ENCODE measurements around the gene TAF11L5. TPM values are rescaled to one million over a fixed set of nuclear protein-coding genes. Genes with fewer than 3 reads are reported as not detected.
"Not testable (repeated sequence)": the region's sequence is repeated elsewhere in the genome, so short reads cannot be mapped to it uniquely, and the experiment has no call there.

Gene TAF11L5
- total RNA-seq = not detected in 2 replicates

- DNase-seq (ENCODE audit: low read depth, low spot score) = not testable (repeated sequence)
These were observed at the start of gene TAF11L5 for GRCh38 chr5:17524935-17525334. TAF11L5 (plus strand) TSS chr5:17525235.

GRCh38 chr5:17477043-17477442 is 48.0 kb upstream of the TAF11L5 start:
- no peak for DNase-seq (ENCODE audit: low read depth, low spot score)

GRCh38 chr5:17477573-17478265 is 47.3 kb upstream of the TAF11L5 start:
- no peak for DNase-seq (ENCODE audit: low read depth, low spot score)

GRCh38 chr5:17481378-17481777 is 43.7 kb upstream of the TAF11L5 start:
- DNase-seq (ENCODE audit: low read depth, low spot score) = no peak

- no peak for DNase-seq (ENCODE audit: low read depth, low spot score)
These were observed 42.2 kb upstream of the TAF11L5 start for GRCh38 chr5:17482790-17483189.

GRCh38 chr5:17486464-17487173 is 38.4 kb upstream of the TAF11L5 start:
- DNase-seq (ENCODE audit: low read depth, low spot score) = not testable (repeated sequence)

DNA sequence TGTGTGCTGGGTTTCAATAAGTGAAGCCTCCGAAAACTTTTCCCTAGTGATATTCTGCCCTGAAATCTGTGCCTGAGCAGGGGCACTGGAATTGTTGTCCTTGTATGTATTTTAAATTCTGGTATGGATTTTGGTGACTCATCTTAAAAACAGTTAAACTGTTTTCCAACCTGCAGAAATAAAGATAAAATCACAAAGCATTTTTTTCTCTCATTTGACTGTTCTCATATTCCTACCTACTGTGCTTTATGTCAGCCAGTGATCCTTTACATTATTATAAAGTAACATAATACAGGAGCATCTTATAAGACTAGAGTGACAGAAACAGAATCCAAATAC is 37.9 kb upstream of the TAF11L5 start:
- no peak for DNase-seq (ENCODE audit: low read depth, low spot score)

- DNase-seq (ENCODE audit: low read depth, low spot score) = not testable (repeated sequence)
These were observed 33.8 kb upstream of the TAF11L5 start for GRCh38 chr5:17491257-17491656.

DNA sequence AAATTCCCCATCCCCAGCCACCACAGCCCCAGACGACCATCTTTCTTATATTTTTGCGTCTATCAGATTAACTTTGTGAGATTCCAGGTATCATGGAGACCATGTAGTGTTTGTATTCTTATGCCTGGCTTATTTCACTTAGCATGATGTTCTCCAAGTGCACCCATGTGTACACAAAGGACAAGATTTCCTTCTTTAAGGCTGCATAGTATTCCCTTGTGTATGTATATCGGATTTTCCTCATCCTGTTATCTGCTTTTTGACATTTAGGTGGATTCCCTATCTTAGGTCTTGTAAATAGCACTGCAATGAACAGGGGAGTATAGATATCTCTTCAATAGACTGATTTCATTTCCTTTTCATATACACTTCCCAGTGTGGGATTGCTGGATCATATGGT is 32.3 kb upstream of the TAF11L5 start:
- no peak for DNase-seq (ENCODE audit: low read depth, low spot score)

DNA sequence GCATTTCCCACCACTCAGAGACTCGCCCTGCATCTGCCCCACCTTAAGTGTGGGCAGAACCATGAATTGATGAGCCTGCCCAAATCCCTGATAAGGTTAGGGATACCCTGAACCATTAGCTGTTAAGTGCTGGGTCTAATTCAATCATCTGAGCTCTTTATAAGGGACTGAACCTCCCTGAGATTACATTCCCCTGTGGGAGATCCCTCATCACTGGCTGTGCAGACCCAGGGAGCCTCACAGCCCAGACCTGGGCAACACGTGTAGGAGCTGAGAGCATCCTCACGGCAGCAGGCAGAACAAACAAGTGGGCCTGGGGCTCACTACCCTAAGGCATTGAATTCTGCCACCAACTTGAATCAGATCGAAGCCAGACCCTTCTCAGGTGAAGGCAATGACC is 27.6 kb upstream of the TAF11L5 start:
- DNase-seq (ENCODE audit: low read depth, low spot score) = no peak

DNA sequence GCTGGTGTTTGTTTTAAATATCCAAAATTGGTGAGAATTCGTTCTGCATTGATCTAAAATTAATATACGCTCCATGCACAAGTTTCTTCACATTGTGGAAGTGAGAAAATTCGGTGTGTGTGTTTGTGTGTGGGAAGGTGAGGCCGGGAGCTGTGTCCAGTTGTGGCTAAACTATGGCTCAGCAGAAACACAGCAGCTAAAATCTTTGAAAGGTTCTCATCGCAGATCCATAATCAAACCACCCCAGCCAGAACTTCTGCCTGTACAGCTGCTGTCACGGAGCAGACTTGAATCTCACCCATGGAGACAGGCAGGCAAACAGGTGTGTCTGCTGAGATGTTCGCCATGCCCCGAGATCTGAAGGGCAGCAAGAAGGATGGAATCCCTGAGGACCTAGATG is 27.1 kb upstream of the TAF11L5 start, which contains the start of gene TAF11L2:
Gene TAF11L2, plus strand, starts transcription at position 301 of the 400 bp plus-strand sequence.
- DNase-seq (ENCODE audit: low read depth, low spot score) = not testable (repeated sequence)

DNA sequence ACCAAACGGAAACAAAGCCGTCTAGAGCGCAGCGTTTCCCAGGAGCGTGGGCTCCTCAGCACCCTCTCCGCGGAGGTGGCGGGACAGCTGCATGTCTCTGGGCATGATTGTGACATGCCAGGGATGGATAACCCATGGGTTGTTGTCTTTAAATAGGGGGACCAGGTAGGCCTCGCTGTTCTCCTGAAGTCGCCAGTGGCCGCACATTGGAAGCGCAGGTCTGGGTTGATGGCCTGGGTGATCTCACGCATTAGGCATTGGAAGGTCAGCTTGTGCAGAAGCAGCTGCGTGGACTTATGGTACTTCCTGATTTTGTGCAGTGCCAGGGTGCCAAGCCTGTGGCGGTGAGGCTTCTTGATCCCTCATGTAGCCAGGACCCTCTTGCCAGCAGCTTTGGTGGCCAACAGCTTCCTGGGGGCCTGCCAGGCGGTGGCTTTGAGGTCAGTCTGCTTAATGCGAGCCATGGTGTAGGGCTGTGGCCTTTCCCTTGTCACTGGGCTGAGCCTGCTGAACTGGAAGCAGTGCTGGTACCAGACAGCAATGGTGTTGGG is 13.2 kb upstream of the TAF11L5 start:
- no peak for DNase-seq (ENCODE audit: low read depth, low spot score)

DNA sequence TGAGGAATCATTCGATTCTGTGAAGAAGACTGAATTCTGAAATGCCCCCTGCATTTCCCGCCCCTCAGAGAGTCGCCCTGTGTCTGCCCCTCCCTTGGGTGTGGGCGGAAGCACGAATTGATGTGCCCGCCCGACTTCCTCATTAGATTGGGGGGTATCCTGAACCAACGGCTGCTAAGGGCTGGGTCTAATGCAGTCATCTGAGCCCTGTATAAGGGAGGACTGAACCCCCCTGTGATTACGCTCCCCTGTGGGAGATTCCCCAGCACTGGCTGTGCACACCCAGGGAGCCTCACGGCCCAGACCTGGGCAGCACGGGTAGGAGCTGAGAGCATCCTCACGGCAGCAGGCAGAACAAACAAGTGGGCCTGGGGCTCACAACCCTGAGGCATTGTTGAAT is 7.5 kb upstream of the TAF11L5 start:
- DNase-seq (ENCODE audit: low read depth, low spot score) = not testable (repeated sequence)

- DNase-seq (ENCODE audit: low read depth, low spot score) = not testable (repeated sequence)
These were observed 7.0 kb upstream of the TAF11L5 start, which contains the start of gene TAF11L3 for GRCh38 chr5:17518067-17518466. TAF11L3 (plus strand) TSS chr5:17518367.

DNA sequence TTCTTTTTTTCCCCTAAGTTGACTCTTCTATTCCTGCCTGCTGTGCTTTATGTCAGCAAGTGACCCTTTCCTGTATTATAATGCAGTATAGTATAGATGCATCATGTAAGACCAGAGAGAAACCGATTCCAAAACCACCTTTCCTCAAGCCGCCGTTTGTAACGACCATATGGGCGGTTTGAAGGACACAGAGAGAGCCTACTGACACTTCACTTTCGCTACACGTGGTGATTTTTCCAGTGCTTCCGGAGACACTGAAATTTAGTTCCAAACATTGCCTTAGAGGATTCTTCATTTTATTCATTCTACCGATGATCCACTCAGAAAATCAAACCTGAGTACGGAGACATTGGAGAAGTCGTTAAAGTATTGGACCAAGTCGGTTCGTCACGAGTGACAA is 5.5 kb upstream of the TAF11L5 start:
- DNase-seq (ENCODE audit: low read depth, low spot score) = not testable (repeated sequence)

GRCh38 chr5:17521501-17521900 is 3.5 kb upstream of the TAF11L5 start, which contains the start of gene TAF11L4:
TAF11L4 (plus strand) TSS chr5:17521801.
- not testable (repeated sequence) for DNase-seq (ENCODE audit: low read depth, low spot score)

DNA sequence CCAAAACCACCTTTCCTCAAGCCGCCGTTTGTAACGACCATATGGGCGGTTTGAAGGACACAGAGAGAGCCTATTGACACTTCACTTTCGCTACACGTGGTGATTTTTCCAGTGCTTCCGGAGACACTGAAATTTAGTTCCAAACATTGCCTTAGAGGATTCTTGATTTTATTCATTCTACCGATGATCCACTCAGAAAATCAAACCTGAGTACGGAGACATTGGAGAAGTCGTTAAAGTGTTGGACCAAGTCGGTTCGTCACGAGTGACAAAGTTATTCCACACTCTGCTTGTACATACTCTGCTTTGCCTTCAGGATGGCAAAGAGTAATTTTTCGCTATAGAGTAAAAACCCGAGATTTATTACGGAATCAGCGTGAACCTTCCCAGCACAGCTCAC is 1.5 kb downstream of the TAF11L5 start:
- peak; percentile 24 for DNase-seq (ENCODE audit: low read depth, low spot score)

DNA sequence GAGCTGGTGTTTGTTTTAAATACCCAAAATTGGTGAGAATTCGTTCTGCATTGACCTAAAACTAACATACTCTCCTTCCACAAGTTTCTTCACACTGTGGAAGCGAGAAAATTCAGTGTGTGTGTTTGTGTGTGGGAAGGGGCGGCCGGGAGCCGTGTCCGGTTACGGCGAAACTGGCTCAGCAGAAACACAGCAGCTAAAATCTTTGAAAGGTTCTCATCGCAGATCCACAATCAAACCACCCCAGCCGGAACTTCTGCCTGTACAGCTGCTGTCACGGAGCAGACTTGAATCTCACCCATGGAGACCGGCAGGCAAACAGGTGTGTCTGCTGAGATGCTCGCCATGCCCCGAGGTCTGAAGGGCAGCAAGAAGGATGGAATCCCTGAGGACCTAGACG is 3.3 kb downstream of the TAF11L5 start, which contains the start of gene TAF11L6:
Gene TAF11L6, plus strand, starts transcription at position 301 of the 400 bp plus-strand sequence.
- DNase-seq (ENCODE audit: low read depth, low spot score) = not testable (repeated sequence)

All from pulmonary artery endothelial cell (primary cell).